GM12801 (cell line): ENCODE results near the gene PROB1.

Experiments used
- TF ChIP-seq, protein P1 (sequence below): IDR thresholded peaks from one replicate; pipeline ENCODE4 v1.5.1; 2011; ENCODE audit warnings: control low read depth; ENCODE audit not compliant: insufficient read length; ENCODE audit errors: extremely low read depth

Gene PROB1

DNA sequence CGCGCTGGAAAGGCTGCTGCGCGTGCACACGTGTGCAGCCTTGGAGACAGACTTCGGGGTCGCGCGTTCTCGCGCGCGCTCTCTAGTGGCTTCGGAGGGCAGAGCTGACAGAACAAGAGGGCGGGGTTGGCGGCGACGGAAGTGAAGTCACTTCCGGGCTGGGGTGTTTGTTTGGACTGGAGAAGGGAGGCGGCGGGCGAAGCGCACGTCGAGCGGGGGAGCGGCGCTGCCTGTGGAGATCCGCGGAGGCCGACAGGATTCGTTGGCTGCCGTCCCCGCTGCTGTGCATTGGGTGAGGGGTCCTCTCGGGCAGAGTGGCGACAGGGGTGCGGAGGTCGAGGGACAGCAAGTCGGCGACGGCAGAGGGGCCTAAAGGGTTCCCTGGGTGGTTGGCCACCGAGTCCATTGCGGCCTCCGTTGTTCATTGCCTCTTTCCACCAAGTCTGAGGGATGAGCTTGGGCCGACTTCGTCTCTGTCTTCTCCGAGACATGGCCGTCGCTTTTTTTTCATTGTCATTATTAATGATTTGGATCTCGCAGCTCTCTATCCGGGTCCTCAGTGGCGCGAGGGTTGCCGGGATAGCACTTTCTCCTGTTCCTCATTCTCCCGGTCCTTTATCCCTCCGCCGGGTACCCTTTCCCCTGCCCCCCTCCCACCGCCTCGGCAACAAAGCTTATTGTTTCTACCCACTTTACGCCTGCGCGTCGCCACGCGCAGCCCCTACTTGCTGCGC is 53.0 kb downstream of the PROB1 start, which contains the start of gene PAIP2:
TSS of gene PAIP2 (plus strand) at position 166 of the 734 bp plus-strand sequence. CDS start 21,931 bp downstream, outside the sequence.
- TF ChIP-seq, protein P1, sequence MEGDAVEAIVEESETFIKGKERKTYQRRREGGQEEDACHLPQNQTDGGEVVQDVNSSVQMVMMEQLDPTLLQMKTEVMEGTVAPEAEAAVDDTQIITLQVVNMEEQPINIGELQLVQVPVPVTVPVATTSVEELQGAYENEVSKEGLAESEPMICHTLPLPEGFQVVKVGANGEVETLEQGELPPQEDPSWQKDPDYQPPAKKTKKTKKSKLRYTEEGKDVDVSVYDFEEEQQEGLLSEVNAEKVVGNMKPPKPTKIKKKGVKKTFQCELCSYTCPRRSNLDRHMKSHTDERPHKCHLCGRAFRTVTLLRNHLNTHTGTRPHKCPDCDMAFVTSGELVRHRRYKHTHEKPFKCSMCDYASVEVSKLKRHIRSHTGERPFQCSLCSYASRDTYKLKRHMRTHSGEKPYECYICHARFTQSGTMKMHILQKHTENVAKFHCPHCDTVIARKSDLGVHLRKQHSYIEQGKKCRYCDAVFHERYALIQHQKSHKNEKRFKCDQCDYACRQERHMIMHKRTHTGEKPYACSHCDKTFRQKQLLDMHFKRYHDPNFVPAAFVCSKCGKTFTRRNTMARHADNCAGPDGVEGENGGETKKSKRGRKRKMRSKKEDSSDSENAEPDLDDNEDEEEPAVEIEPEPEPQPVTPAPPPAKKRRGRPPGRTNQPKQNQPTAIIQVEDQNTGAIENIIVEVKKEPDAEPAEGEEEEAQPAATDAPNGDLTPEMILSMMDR = no peak

DNA sequence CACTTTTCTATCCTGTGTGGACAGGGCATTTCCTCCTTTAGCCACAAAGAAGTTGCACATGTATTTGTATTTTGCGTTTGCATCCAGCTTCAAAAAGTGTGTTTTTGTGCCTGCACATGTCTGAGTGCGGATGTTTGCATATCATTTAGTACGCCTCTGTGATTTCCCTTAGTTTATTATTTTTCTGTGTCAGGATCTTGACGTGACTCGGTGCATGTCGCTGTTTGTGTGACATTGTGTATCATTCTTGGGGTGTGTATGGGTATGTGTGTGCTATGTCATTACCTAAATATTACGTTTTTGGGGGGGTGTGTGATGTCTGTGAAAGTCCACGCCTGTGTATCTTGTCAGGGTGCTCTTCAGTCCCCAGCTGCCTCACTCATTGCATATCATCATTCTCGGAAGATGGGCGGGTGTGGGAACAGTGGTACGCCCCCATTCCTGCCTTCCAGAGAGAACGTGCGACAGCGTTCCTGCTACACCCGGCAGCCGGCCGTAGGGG is 53.7 kb downstream of the PROB1 start:
- TF ChIP-seq, protein P1 = no peak
